Myocyte (in vitro differentiated cells): ENCODE measurements around the gene AGPAT2. TPM values are rescaled to one million over a fixed set of nuclear protein-coding genes. Genes with fewer than 3 reads are reported as not detected.

Experiments used
- DNase-seq: peaks from one replicate; pipeline ENCODE4 v3.0.0-alpha.2; 2012; ENCODE audit warnings: low read depth
- microRNA counts: library from miRNA; unstranded; fragments of <30 nt; microRNA quantifications from one replicate; lab custom pipeline; 2016
- microRNA-seq: library from miRNA; unstranded; fragments of <30 nt; microRNA quantifications from one replicate; pipeline ENCODE4, GENCODE V29; 2016
- total RNA-seq: library from RNA; depleted of rRNA; stranded (reverse); fragments of >200 nt; gene quantifications from 2 replicates; pipeline ENCODE4 v1.2.3, GENCODE V29; 2014

Gene AGPAT2
- total RNA-seq, 1 donor from 2014 or later = 21.3 TPM

- no peak for DNase-seq
Measured at GRCh38 chr9:136627703-136628102, 59.6 kb downstream of the AGPAT2 start.

DNA sequence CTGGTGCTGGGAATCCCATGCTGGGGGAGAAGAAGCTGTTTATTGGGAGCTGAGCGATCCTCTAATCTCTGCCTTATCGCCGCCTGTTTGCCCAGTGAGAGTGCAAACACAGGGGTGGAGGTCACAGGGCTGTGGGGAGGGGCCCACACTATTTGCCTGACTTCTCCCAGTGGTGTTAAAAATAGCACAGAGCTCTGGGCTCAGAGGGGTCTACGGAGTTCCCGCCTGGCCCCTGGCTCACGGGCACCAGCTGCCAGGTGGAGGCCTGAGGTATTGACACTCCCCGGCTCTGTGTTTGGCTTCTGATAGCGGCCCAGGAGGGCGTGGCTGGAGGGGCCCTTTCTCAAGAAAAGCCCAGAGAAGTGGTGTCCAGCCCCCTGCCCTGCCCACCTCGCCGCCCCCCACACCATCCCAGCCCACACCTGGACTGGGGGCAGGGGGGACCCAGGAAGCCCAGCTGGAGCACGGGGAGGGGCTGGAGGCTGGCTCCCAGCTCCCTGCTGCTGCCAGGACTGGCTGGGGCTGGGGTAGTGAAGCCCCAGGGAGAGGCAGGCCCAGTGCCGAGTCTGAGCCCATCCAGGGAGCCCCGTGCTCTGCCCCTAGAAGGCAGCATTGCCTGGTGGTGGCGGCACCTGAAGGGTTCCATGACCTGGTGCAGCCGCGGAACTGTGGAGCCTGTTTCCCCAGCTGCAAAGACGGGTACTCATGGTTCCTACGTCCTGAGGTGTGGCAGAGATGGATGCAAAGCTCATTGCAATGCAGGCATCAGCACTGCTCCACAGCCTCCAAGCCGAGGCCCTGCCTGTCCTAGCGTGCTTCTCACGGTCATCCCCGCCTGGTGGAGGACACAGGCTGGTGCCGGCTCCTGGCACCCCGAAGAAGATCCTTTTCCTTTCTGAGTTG lies 60.3 kb downstream of the AGPAT2 start:
- no peak for DNase-seq

GRCh38 chr9:136626066-136626725 lies 61.1 kb downstream of the AGPAT2 start:
- DNase-seq = no peak

DNA sequence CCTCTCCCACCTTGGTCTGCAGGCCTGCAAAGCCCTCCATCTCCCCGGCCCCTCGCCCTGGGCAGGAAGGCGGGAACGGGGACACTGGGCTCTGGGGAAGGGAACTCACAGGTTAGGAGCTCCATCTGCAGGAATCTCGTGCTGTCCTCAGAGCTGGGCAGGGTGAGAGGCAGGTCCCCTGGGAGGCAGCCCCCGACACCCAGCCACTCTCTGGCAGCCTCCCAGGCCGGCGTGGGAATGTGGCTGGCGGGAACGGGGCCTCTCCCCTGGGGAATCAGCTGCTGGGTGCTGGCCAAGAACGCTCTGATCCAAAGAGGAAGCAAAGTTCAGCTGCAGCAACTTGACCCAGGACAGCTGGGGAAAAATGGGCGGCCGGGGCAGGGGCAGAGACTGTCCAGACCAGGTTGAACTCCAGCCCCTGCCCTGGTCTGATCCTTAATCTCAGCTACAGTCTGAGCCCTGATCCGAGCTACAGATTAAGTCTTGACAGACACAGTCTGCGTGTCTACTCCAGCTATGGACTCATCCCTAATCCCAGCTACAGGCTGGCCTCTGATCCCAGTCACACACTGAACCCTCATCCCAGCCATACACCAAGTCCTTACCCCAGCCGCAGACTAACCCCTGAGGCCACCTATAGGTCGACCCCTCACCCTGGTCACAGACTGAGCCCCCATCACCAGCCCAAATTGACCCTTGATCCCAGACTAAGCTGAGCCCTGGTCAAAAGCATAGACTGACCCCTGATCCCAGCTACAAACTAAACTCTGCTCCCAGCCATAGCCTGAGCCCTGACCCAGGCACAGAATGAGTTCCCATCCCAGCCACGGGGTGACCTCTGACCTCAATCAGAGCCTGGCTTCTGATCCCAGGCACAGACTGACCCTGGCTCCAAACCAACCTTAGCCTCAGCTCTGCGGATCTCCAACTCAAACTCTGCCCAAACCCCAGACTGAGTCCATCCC lies 61.9 kb downstream of the AGPAT2 start:
- DNase-seq = peak; percentile 60

GRCh38 chr9:136624184-136624951 lies 62.9 kb downstream of the AGPAT2 start:
- DNase-seq = no peak

GRCh38 chr9:136623842-136624183 lies 63.4 kb downstream of the AGPAT2 start:
- no peak for DNase-seq

MicroRNAs encoded within 50 kb of the gene (microRNA counts, 767-probe panel; counts per million panel counts)
- not detected for microRNA hsa-miR-126-3p (lab: Ali Mortazavi, UCI)

Small RNA genes lying within 50 kb of the gene (microRNA-seq; reads per million reads assigned to microRNA genes)
- 201 reads per million, percentile 64 among the genes with 10 or more reads in this experiment for gene MIR126

Other genes starting within 250 kb of the AGPAT2 start
- 8.3 and 12.4 TPM in 2 replicates for gene INPP5E, start 247.6 kb downstream of the AGPAT2 start, total RNA-seq
- gene SEC16A, start 204.4 kb downstream of the AGPAT2 start, total RNA-seq = 25.3 and 26.9 TPM in 2 replicates
- 6.2 and 16.0 TPM in 2 replicates for gene NOTCH1, start 141.4 kb downstream of the AGPAT2 start, total RNA-seq
- 6.0 and 7.0 TPM in 2 replicates for gene EGFL7, start 24.5 kb downstream of the AGPAT2 start, total RNA-seq
- gene DIPK1B, start 25.1 kb upstream of the AGPAT2 start, total RNA-seq = not detected in 2 replicates
- not detected in 2 replicates for gene LCN10, start 55.5 kb upstream of the AGPAT2 start, total RNA-seq
- gene LCN6, start 61.1 kb upstream of the AGPAT2 start, total RNA-seq = not detected in 2 replicates
- 0.21 TPM in 1 of 2 replicates, not detected in the other for gene LCN8, start 70.8 kb upstream of the AGPAT2 start, total RNA-seq
- not detected in 2 replicates for gene LCN15, start 77.1 kb upstream of the AGPAT2 start, total RNA-seq
- gene TMEM141, start 103.9 kb upstream of the AGPAT2 start, total RNA-seq = 63.9 and 81.6 TPM in 2 replicates
- gene CCDC183, start 108.9 kb upstream of the AGPAT2 start, total RNA-seq = 0.70 and 3.4 TPM in 2 replicates
- 94.2 and 122 TPM in 2 replicates for gene RABL6, start 120.5 kb upstream of the AGPAT2 start, total RNA-seq
- gene AJM1, start 155.0 kb upstream of the AGPAT2 start, total RNA-seq = 2.7 and 6.5 TPM in 2 replicates
- 106 and 131 TPM in 2 replicates for gene PHPT1, start 162.0 kb upstream of the AGPAT2 start, total RNA-seq
- 2.9 and 3.4 TPM in 2 replicates for gene MAMDC4, start 164.9 kb upstream of the AGPAT2 start, total RNA-seq
- 353 and 413 TPM in 2 replicates for gene EDF1, start 178.9 kb upstream of the AGPAT2 start, total RNA-seq
- gene TRAF2, start 199.1 kb upstream of the AGPAT2 start, total RNA-seq = 7.0 and 31.0 TPM in 2 replicates